GM19025 (cell line): ENCODE results near the gene JMJD7.

Experiments
- ATAC-seq: cut with Tn5 transposase; IDR thresholded peaks from one replicate; pipeline ENCODE4 v1.9.1; 2021; ENCODE audit warnings: mild to moderate bottlenecking, low read depth, moderate library complexity; ENCODE audit not compliant: unreplicated experiment

The JMJD7 gene

GRCh38 chr15:41858756-41859155 is 30.9 kb downstream of the JMJD7 start:
- no peak for ATAC-seq

DNA sequence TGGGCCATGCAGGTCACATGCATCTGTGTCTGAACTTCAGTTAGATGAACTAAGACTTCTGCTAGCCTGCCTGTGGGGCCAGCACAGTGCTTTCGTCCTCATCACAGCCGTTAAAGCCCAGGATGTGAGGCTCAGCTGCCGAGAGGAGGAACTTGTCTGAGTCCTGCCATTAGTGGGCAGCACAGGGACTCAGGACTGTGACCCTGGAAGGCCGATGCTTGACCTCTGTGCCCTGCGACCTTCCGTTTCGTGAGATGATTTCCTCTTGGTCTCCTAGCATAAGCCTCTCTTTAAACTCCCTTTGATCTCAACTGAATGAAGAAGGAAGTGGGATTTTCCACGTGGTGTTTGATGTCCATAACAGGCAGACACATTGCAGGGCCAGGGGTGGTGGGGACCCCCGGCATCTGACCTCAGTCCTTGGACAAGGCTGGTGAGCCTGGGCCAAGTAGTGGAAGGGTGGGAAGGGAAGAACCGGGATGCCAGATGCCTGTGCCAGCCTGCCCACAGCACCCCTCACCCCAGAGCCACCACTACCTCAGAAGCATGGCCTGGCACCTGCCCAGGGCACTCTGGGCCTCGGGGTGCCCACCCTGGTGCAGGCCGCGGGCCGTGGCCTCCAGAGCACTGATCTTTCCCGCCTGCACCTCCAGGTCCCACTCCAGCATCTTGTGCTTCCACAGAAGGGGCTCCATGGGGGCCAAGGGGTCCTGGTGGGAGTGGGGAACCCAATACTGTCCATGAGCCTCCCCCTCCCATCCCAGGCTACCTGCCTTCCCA is 32.3 kb downstream of the JMJD7 start:
- ATAC-seq: no peak

- ATAC-seq: no peak
Measured at GRCh38 chr15:41861736-41862356, 34.0 kb downstream of the JMJD7 start.

DNA sequence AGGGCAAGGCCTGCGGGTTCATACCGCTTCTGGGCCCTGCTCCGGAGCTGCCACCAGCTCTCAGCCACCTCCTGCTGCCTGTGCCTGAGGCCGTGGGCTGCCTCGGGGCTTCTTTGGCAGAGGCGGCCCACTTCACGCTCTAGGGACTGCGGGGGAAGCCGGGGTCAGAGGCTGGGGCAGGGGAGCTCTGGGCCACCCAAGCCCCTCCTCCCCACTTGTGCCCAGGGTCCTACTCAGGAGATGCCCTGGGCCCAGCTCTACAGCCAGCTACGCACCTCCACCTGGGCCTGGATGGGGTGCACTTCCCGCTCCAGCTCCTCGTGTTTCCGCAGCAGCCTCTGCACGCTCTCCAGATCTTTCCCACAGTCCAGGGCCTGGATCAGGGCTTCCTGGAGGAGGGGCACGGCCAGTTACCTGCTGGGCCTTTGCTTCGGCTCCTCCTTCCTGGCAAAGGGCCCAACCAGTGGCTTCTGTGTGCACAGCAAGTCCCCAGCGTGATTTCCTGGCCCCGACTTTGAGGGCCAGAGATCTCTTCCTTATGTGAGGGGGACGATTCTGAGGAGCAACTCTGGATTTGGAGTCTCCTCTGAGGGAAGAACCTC is 34.7 kb downstream of the JMJD7 start:
- ATAC-seq: no peak

DNA sequence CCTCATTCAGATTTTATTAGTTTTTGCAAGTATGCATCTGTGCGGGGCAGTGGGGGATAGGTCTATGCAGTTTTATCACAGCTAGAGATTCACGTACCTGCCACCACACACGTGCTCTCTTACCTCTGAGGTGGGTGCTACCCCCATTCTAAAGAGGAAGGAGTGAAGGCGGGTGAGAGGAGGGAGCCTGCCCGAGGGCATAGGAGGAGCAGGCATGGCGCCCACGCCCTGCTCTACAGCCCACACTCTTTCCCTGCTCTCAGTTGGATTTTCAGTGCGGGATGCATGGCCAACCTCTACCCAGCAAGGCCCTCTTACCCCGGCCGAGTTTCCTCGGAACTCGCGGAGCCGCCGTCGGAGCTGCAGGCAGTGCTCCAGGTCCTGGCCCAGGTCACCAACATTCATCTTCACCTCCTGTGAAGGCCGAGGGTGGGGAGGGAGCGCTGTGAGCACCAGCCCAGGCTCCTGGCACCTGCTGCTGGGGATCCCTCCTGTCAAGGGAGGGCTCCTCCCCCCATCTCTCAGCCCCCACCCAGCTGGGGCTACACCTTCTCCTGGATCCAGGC is 37.7 kb downstream of the JMJD7 start:
- no peak for ATAC-seq

DNA sequence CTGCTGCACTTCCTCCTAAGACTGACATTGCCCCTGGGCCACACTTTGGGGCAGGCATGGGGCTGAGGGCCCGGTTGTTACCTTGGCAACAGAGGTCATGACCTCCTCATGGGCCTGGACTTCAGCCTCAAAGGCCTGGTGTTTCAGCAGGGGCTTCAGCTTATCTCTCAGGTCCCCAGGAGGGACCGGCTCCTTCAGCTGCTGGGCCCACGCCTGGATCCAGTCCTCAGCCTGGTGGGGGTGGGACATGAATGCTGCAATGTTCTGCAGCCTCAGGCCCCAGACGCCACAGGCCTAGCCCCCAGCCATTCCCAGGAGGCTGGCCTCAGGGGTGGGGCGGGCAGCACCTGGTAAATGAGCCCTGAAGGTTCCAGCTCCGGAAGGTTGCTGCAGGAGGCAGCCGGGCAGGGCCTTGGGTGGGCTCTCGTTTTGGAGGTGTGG is 38.4 kb downstream of the JMJD7 start:
- ATAC-seq: no peak

- no peak for ATAC-seq
Measured at GRCh38 chr15:41866872-41867579, 39.1 kb downstream of the JMJD7 start.

- ATAC-seq: no peak
Measured at GRCh38 chr15:41868321-41868720, 40.4 kb downstream of the JMJD7 start.

- no peak for ATAC-seq
Measured at GRCh38 chr15:41869770-41870688, 42.1 kb downstream of the JMJD7 start.

DNA sequence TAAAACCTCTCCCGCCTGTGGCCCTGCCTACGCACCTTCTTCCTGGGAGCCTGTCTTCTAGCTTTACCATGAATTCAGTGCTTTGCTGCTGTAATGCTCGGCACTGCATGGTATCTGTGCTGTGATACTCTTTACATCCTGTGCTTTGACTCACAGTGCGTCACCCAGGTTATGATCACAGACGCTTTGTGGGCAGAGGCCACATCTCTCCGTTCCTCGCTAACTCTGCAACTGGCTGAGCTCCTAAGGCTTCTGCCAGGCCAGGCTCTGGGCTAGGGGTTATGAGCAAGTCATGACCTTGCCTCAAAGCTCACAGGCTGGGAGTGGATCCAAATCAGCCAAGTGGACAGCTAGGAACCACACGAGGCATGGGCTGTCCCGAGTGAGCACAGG is 42.8 kb downstream of the JMJD7 start:
- no peak for ATAC-seq

DNA sequence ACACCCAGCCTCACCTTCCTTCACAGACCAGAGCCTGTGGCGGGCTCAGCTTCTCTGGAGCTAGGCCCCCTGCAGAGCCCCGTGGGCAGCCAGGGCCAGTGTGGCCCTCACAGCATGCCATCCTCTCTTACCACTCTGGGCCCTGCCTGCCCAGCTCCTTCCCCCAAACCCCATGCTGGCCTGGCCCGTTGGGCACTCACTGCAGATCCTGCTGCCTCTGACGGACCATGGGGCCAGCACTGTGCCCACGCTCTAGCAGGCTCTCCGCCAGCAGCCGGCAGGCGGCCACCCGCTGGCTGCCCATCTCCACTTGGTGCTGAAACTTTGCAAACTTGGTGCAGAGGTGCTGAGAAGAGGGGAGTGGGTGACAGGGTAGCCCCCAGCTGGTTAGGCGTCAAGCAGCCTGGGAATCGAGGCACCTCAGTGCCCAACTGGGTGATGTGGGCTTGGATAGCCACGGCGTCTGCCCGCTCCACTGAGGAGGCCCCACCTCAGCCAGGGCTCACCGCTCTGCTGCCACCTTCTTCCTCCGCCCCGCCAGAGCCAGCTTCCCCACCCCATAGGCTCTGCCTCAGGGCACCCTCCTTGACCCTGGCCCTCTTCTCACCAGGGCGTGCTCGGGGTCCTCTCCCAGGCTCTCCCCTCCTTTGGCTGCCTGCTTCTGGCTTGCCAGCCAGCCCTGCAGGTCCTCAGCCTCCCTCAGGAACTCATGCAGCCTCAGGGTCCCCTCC is 43.4 kb downstream of the JMJD7 start:
- ATAC-seq: no peak

GRCh38 chr15:41872166-41872747 is 44.4 kb downstream of the JMJD7 start:
- ATAC-seq: no peak

DNA sequence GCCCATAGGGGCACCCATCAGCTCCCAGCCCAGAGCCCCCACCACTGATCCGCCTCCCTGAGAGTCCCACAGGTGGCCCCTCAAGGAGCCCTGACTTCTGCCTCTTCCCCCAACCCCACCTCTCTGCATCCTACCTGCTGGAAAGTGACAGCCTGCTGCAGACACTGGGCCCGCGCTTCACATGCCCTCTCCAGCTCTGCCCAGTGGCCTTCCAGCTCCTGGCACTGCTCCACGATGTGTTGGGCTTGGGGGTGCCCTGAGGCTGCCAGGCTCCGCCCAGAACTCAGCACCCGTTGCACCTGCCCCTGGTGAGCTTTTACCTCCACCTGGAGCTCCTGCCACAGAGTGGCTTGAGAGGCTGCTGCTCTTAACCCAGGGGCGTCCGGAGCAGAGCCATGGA is 45.8 kb downstream of the JMJD7 start:
- ATAC-seq: no peak

DNA sequence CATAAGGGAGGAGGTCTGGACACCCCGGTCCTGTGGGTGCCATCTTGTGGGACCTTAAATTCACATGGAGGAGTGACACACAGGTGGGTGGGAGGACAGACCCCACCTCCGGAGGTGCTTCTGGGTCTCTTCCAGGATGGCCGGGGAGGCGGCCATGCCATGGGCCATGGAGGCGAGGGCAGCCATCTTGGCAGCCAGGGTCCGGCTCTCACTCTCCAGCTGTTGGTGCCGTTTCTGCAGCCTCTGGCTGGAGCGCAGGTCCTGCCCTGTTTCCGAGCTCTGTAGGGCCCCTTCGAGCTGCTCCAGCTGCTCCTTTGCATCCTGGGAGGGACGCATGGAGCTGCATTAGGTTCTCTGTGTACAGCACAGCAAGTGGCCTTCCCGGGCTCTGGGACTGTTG is 46.8 kb downstream of the JMJD7 start:
- ATAC-seq: no peak

DNA sequence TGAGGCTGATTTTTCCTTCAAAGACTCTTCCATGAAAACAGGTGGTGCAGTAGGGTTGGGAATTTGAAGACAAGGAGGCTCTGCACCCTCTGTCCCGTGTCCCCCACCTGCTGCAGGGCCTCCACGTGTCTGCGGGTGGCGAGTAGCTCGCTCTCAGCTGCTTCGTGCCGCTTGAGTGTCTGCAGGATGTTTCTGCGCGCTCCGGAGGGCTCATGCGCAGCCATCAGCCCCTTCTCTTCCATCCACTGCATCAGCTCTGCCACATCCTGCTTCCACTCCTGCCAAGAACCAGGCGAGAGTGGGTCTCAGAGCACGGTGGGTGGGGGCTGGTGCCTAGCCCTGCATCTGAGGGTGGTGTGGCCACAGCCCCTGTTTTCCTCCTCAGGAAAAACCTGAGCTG is 48.1 kb downstream of the JMJD7 start:
- no peak for ATAC-seq

GRCh38 chr15:41876689-41877088 is 48.8 kb downstream of the JMJD7 start:
- no peak for ATAC-seq

DNA sequence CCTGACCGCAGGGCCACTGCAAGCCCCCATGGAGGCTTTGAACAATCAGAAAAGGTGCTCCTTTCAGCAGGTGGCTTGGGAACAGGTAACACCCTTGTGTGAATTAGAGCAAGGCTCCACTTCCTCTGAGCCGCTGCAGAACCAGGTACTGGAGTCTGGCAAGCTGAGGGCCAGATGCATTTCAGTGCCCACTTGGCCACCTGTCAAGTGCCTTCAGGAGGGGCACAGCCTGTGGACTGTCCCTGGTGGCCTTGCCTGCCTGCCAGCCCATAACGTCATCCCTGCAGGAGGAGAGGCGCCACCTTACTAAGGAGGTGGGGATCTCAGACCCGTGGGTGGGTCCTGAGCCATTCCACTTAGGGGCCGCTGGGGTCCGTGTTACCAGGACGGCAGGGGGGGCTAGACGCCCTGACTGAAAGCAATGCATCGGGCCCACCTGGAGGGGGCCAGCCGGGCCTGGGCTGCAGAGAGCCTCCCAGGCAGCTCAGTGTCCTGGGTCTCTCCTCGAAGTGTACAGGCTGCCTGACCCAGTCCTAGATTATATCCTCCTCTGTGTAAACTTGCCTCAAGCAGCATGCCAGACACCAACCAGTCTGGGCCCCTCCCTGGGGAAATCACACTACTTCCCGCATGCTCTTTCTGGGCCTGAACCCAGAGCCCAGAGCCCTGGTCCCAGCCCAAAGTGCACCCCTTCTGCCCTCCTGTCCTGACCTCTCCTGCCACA is 49.9 kb downstream of the JMJD7 start:
- ATAC-seq: no peak

DNA sequence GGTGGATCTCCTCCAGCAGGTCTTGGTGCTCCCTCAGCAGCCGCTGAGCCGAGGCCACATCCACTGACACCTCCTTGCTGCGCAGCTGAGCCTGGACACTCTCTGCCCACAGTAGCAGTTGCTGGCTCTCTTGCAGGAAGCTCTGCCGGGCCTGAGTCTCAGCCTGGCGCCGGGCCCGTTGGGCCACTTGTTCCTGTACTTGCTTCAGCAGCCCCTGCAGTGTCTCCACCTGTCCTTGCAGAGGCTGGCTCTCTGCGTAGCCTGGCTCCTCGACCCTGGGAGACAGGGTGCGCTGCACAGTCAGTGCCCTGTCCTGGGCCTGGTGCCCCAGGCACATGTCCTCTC is 50.4 kb downstream of the JMJD7 start:
- no peak for ATAC-seq
